Omental fat pad (tissue), 4 donors: ENCODE measurements around the gene MT1H. TPM values are rescaled to one million over a fixed set of nuclear protein-coding genes. Genes with fewer than 3 reads are reported as not detected.

Source experiments
- ATAC-seq: fragments of 150-250 bp; one replicate; pipeline ENCODE4 v1.9.1; 2016; ENCODE audit warnings: mild to moderate bottlenecking, moderate library complexity; ENCODE audit not compliant: low FRiP score
- DNase-seq: peaks from one replicate; pipeline ENCODE4 v3.0.0-alpha.2; 2019; ENCODE audit warnings: low spot score
- CTCF ChIP-seq, 3 donors: fragments of 450-650 bp; IDR thresholded peaks; one replicate each; pipeline ENCODE4 v1.5.1; 2016 to 2017; ENCODE audit warnings: antibody characterized with exemption in 3 of 3, mild to moderate bottlenecking in 3 of 3, moderate library complexity in 2 of 3
- total RNA-seq, 4 donors: library from RNA; depleted of rRNA; stranded (reverse); fragments of >200 nt; gene quantifications; one replicate each; pipeline ENCODE4 v1.1.0, GENCODE V29; 2016

Gene MT1H
- total RNA-seq, 4 donors from 2014 or later = 11.9 to 23.3 TPM; not detected in 2

- no peak for DNase-seq
- ATAC-seq = no peak
- TF ChIP-seq CTCF (IDR thresholded peaks at IDR 0.05) = no peak
Observed at GRCh38 chr16:56683424-56684172, 14.0 kb downstream of the MT1H start.

GRCh38 chr16:56684256-56684925 lies 14.8 kb downstream of the MT1H start:
- peak; percentile 9 for ATAC-seq
- DNase-seq = no peak
- no peak for TF ChIP-seq CTCF (IDR thresholded peaks at IDR 0.05)

GRCh38 chr16:56684926-56685590 lies 15.4 kb downstream of the MT1H start:
- no peak for TF ChIP-seq CTCF (IDR thresholded peaks at IDR 0.05)
- ATAC-seq (no peak), DNase-seq (no peak)

GRCh38 chr16:56686758-56687157 lies 17.1 kb downstream of the MT1H start:
- TF ChIP-seq CTCF (IDR thresholded peaks at IDR 0.05) = no peak

GRCh38 chr16:56688762-56689161 lies 19.1 kb downstream of the MT1H start:
- ATAC-seq (no peak), DNase-seq (no peak)
- no peak for TF ChIP-seq CTCF (IDR thresholded peaks at IDR 0.05)

More at GRCh38 chr16:56686758-56687157, 17.1 kb downstream of the MT1H start:
- DNase-seq (no peak), ATAC-seq (no peak)

GRCh38 chr16:56689171-56689570 lies 19.6 kb downstream of the MT1H start:
- no peak for TF ChIP-seq CTCF (IDR thresholded peaks at IDR 0.05)
- ATAC-seq (no peak), DNase-seq (no peak)
